Activated CD8-positive, alpha-beta T cell treated with anti-CD3 and anti-CD28 coated beads for 36 hours (primary cell): Measurements from ENCODE around the gene NT5C1B. TPM values are rescaled to one million over a fixed set of nuclear protein-coding genes. Genes with fewer than 3 reads are reported as not detected.

Experiments
- ATAC-seq: fragments of 200-7000 bp; cut with Tn5 transposase; one replicate; pipeline ENCODE4 v1.10.0; 2021; ENCODE audit warnings: mild to moderate bottlenecking, moderate library complexity
- CTCF ChIA-PET: fragments of 350-600 bp; sonication (Branson Sonifier 250); formaldehyde crosslinking; loops from one replicate; lab custom pipeline; 2021; ENCODE audit warnings: antibody characterized with exemption; lab: Charles Lee
- POLR2A ChIA-PET: fragments of 350-600 bp; sonication (Branson Sonifier 250); formaldehyde crosslinking; loops from one replicate; lab custom pipeline; 2021; ENCODE audit warnings: antibody characterized with exemption; lab: Charles Lee
- DNase-seq: peaks from one replicate; pipeline ENCODE4 v3.0.0-alpha.2; 2020
- H3K27ac Mint-ChIP-seq: one replicate; pipeline ENCODE4 v1.8.0; 2021; ENCODE audit warnings: mild to moderate bottlenecking, mixed read lengths
- H3K27me3 Mint-ChIP-seq: one replicate; pipeline ENCODE4 v1.8.0; 2021; ENCODE audit warnings: mixed read lengths
- H3K36me3 Mint-ChIP-seq: one replicate; pipeline ENCODE4 v1.8.0; 2021; ENCODE audit warnings: low read depth, mixed read lengths
- H3K4me1 Mint-ChIP-seq: one replicate; pipeline ENCODE4 v1.8.0; 2021; ENCODE audit warnings: low read depth, mixed read lengths
- H3K4me3 Mint-ChIP-seq: one replicate; pipeline ENCODE4 v1.8.0; 2021; ENCODE audit warnings: mild to moderate bottlenecking, moderate library complexity, mixed read lengths
- H3K9me3 Mint-ChIP-seq: one replicate; pipeline ENCODE4 v1.8.0; 2021; ENCODE audit warnings: mixed read lengths
- CTCF ChIP-seq: fragments of 200-600 bp; IDR thresholded peaks from one replicate; pipeline ENCODE4 v1.8.0; 2022; ENCODE audit warnings: antibody characterized with exemption, mild to moderate bottlenecking
- intact Hi-C: fragments of 100-400 bp; cut with micrococcal nuclease; formaldehyde crosslinking; loops from one replicate; pipeline ENCODE4 v1.10.0; 2022
- total RNA-seq, 2 experiments: library from RNA; stranded (reverse); gene quantifications; one replicate each; pipeline ENCODE4 v1.2.3, GENCODE V29; 2021

Gene NT5C1B
- total RNA-seq, 2 experiments from 2014 or later, result not detected

- TF ChIP-seq CTCF, result no peak
- no peak for ATAC-seq
- Mint-ChIP-seq H3K9me3 (peaks cover 30% of the 10 kb centered on the region), H3K4me3 (no peak overlapping the region), H3K27me3 (no peaks in the 10 kb centered on the region), H3K4me1 (no peaks in the 10 kb centered on the region), H3K27ac (no peak overlapping the region), H3K36me3 (peaks cover 28% of the 10 kb centered on the region)
- ChIA-PET POLR2A (no interaction called here), CTCF (no interaction called here)
- no peak for DNase-seq
- intact Hi-C loops, result no loop called here
Observed at GRCh38 chr2:18630101-18630500, 40.7 kb upstream of the NT5C1B start.

GRCh38 chr2:18626958-18627650, 37.7 kb upstream of the NT5C1B start:
- ATAC-seq (no peak), DNase-seq (no peak)
- CTCF ChIA-PET, result no interaction called here
- intact Hi-C loops, result no loop called here
- no peaks in the 10 kb centered on the region for H3K4me1 Mint-ChIP-seq
- no peak overlapping the region for H3K27ac Mint-ChIP-seq
- TF ChIP-seq CTCF, result no peak
- H3K27me3 Mint-ChIP-seq, result no peaks in the 10 kb centered on the region
- no peak overlapping the region for H3K4me3 Mint-ChIP-seq
- H3K36me3 Mint-ChIP-seq, result peaks cover 16% of the 10 kb centered on the region
- H3K9me3 Mint-ChIP-seq, result peaks cover 13% of the 10 kb centered on the region
- POLR2A ChIA-PET, result no interaction called here

GRCh38 chr2:18626256-18626668, 36.9 kb upstream of the NT5C1B start:
- no peak for TF ChIP-seq CTCF
- intact Hi-C loops, result no loop called here
- ChIA-PET POLR2A (no interaction called here), CTCF (no interaction called here)
- no peak for ATAC-seq
- H3K27ac Mint-ChIP-seq, result no peak overlapping the region
- H3K4me1 Mint-ChIP-seq, result no peaks in the 10 kb centered on the region
- peaks cover 13% of the 10 kb centered on the region for H3K36me3 Mint-ChIP-seq
- DNase-seq, result no peak
- no peak overlapping the region for H3K4me3 Mint-ChIP-seq
- no peaks in the 10 kb centered on the region for H3K27me3 Mint-ChIP-seq
- peaks cover 6% of the 10 kb centered on the region for H3K9me3 Mint-ChIP-seq

- DNase-seq (no peak), ATAC-seq (no peak)
- Mint-ChIP-seq H3K4me3 (no peak overlapping the region), H3K27me3 (no peaks in the 10 kb centered on the region), H3K9me3 (no peaks in the 10 kb centered on the region), H3K36me3 (peaks cover 6% of the 10 kb centered on the region), H3K4me1 (no peaks in the 10 kb centered on the region), H3K27ac (no peak overlapping the region)
- no peak for TF ChIP-seq CTCF
- intact Hi-C loops, result no loop called here
- ChIA-PET POLR2A (no interaction called here), CTCF (no interaction called here)
Observed at GRCh38 chr2:18625563-18625962, 36.2 kb upstream of the NT5C1B start.

GRCh38 chr2:18623782-18624181, 34.4 kb upstream of the NT5C1B start:
- no peak overlapping the region for H3K27ac Mint-ChIP-seq
- no peaks in the 10 kb centered on the region for H3K27me3 Mint-ChIP-seq
- no peak overlapping the region for H3K4me3 Mint-ChIP-seq
- H3K4me1 Mint-ChIP-seq, result no peaks in the 10 kb centered on the region
- H3K36me3 Mint-ChIP-seq, result peaks cover 2% of the 10 kb centered on the region
- ATAC-seq, result no peak
- ChIA-PET CTCF (no interaction called here), POLR2A (interaction anchor here (0.8 kb wide), 1 partner anchor 13 kb away, joined by 3 read pairs; no protein-coding TSS in a partner anchor)
- TF ChIP-seq CTCF, result no peak
- DNase-seq, result no peak
- no peaks in the 10 kb centered on the region for H3K9me3 Mint-ChIP-seq
- intact Hi-C loops, result no loop called here
